Right lobe of liver (tissue), 6 donors: ENCODE data around the gene MTG1. TPM values are rescaled to one million over a fixed set of nuclear protein-coding genes. Genes with fewer than 3 reads are reported as not detected.

Source experiments
- ATAC-seq, 4 donors: fragments of 200-7000 bp; cut with Tn5 transposase; one replicate each; pipeline ENCODE4 v1.9.1; 2020; ENCODE audit warnings: mild to moderate bottlenecking in 4 of 4, moderate library complexity in 4 of 4
- DNase-seq, 3 donors: peaks; one replicate each; pipeline ENCODE4 v3.0.0-alpha.2; 2020
- H3K27ac ChIP-seq, 3 donors: fragments of 200-600 bp; one replicate each; pipeline ENCODE4 v1.8.0; 2022
- H3K27me3 ChIP-seq, 2 donors: fragments of 200-600 bp; one replicate each; pipeline ENCODE4 v1.8.0; 2022
- H3K36me3 ChIP-seq, 4 donors: fragments of 200-600 bp; sonication (generic) in 1 of 4; one replicate each; pipeline versions ENCODE4 v1.5.1 to v1.8.0; 2017 to 2022; ENCODE audit warnings: control low read depth in 1 of 4
- H3K4me1 ChIP-seq, 4 donors: fragments of 200-600 bp; sonication (generic) in 1 of 4; one replicate each; pipeline versions ENCODE4 v1.5.1 to v1.8.0; 2017 to 2022; ENCODE audit warnings: control low read depth in 1 of 4
- H3K4me3 ChIP-seq, 3 donors: fragments of 200-600 bp; one replicate each; pipeline ENCODE4 v1.8.0; 2022
- H3K9me3 ChIP-seq, 4 donors: fragments of 200-600 bp; sonication (generic) in 1 of 4; one replicate each; pipeline versions ENCODE4 v1.5.1 to v1.8.0; 2017 to 2022; ENCODE audit warnings: control low read depth in 1 of 4
- CTCF ChIP-seq, 4 donors: fragments of 200-600 bp in 3 of 4; fragments of 450-650 bp in 1 of 4; IDR thresholded peaks; one replicate each; pipeline versions ENCODE4 v1.5.1 to v1.8.0; 2016 to 2022; ENCODE audit warnings: antibody characterized with exemption in 4 of 4, mild to moderate bottlenecking in 2 of 4
- POLR2A ChIP-seq: fragments of 450-650 bp; IDR thresholded peaks from one replicate; pipeline ENCODE4 v1.6.1; 2017; ENCODE audit warnings: antibody characterized with exemption, mild to moderate bottlenecking
- WGBS: methylation state at CpG from one replicate; pipeline ENCODE4 v1.1.6; 2018; ENCODE audit warnings: low coverage, low lambda C conversion rate; ENCODE audit not compliant: insufficient coverage; ENCODE audit errors: missing lambda C conversion rate; 5-methylcytosine and 5-hydroxymethylcytosine counted together
- intact Hi-C, 2 donors: fragments of 100-400 bp; cut with DNase I; formaldehyde crosslinking; loops; one replicate each; pipeline versions ENCODE4 v1.11.2 to v1.14.1; 2022
- total RNA-seq, 6 experiments: library from RNA; depleted of rRNA in 2 of 6; stranded (reverse); fragments of >200 nt in 2 of 6; fragmentation: NEBNext Ultra II Directional in 3 of 6; extraction: Animal tissue kit (Norgen Biotek cat#: 25700) in 3 of 6; gene quantifications; one replicate each; pipeline versions ENCODE4 v1.1.0 to v1.2.4, GENCODE V29; 2016 to 2023
- donor health status: DM: no; HTN: yes; CAD: no.
- donor health status: DM: no; HTN: no; CAD: no.
- donor health status: DM: no; HTN: no; CAD: no.
- donor health status: DM: no; HTN: yes; CAD: no.
- donor health status: DM: no; HTN: yes; CAD: no.

The MTG1 gene
- total RNA-seq, 6 experiments from 2014 or later = 25.1 to 45.7 (median 34.5) TPM

- intact Hi-C loops = no loop called here
- Histone ChIP-seq H3K27ac (no peak overlapping the region), H3K27me3 (no peaks in the 10 kb centered on the region), H3K4me3 (no peak overlapping the region), H3K4me1 (no peaks in the 10 kb centered on the region), H3K36me3 (no peaks in the 10 kb centered on the region), H3K9me3 (peaks cover 0 to 18% (median 5%) of the 10 kb centered on the region in 4 donors)
- TF ChIP-seq CTCF (IDR thresholded peaks at IDR 0.05) (no peak), POLR2A (no peak)
- 87% methylated on average over 13 of the region's 22 CpGs for WGBS
- ATAC-seq (peak in 1 of 4 donors; percentile 25), DNase-seq (peak in 1 of 3 donors; percentile 20)
Observed at GRCh38 chr10:133445268-133445732, 51.3 kb downstream of the MTG1 start.

DNA sequence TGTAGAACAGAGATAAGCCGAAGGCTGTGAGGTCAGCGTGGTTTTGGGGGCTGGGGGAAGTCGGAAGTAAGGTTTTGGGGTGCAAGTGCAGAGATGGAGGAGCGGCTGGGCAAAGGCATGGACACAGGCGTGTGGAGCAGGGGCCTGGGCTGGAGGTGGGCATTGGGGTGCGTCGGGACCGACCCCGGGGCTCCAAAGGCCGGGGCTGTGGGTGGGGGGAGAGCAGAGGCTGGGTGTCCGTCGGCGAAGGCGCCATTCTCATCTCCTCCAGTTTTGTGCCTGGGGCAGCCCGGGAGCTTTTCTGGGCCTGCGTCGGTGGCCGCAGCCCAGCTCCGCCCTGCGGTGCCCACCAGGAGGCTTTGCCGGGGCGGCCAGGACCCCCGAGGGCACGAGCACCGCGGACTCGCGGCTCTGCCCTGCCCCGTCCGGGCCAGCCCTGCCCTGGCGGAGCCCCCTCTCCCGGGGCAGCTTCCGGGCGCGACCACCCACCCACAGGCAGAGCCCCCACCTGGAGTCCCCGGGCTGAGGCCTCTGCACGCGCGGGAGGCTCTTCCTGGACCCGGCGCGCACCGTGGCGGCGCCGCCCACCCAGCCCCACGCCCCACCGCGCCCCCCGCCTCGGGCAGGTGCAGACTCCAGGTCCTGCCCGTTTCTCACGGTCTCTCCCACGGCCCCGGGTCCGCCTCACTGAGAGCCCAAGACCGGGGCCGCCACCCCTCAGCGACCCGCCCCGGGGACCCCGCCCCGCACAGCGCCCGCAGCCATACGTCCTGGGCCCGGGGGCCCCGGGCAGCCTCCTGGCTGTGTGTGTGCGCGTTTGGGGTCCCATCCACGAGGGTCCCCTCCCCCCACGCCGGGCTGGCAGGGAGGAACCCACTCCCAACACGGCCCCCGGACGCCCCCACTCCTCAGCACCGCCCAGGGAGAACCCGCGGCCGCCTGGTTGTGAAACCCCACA lies 52.1 kb downstream of the MTG1 start:
- Histone ChIP-seq H3K27ac (no peak overlapping the region), H3K4me1 (no peaks in the 10 kb centered on the region), H3K36me3 (no peaks in the 10 kb centered on the region), H3K9me3 (peaks cover 0 to 18% (median 5%) of the 10 kb centered on the region in 4 donors), H3K4me3 (no peak overlapping the region), H3K27me3 (no peaks in the 10 kb centered on the region)
- TF ChIP-seq POLR2A (no peak), CTCF (IDR thresholded peaks at IDR 0.05) (no peak)
- WGBS = 88% methylated on average over 4 of the region's 80 CpGs
- ATAC-seq = peak in 1 of 4 donors; percentile 32
- no peak for DNase-seq
- intact Hi-C loops = no loop called here

DNA sequence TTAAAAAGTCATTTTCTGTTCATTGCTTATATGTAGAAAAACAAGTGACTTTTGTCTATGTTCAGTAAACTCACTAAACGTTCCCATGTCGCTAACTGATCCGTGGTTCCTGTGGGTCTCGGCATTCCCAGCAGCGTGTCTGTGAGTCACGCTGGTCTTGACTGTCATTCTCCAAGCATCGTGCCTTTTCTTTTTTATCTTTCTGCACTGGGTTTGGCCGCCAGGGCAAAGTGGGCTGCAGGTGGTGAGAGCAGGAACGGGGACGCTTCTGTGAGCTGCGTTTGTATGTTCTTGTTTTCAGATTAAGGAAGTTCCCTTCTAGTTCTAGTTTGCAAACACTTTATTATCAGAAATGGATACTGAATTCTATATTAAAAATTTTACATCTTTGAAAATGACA lies 53.0 kb downstream of the MTG1 start:
- no peaks in the 10 kb centered on the region for H3K36me3 ChIP-seq
- H3K27me3 ChIP-seq = no peaks in the 10 kb centered on the region
- H3K27ac ChIP-seq = no peak overlapping the region
- no peak overlapping the region for H3K4me3 ChIP-seq
- 86% methylated on average over 10 of the region's 11 CpGs for WGBS
- intact Hi-C loops = no loop called here
- no peaks in the 10 kb centered on the region for H3K4me1 ChIP-seq
- H3K9me3 ChIP-seq = peaks cover 0 to 18% (median 5%) of the 10 kb centered on the region in 4 donors
- ATAC-seq (no peak), DNase-seq (no peak)
- TF ChIP-seq POLR2A (no peak), CTCF (IDR thresholded peaks at IDR 0.05) (no peak)

DNA sequence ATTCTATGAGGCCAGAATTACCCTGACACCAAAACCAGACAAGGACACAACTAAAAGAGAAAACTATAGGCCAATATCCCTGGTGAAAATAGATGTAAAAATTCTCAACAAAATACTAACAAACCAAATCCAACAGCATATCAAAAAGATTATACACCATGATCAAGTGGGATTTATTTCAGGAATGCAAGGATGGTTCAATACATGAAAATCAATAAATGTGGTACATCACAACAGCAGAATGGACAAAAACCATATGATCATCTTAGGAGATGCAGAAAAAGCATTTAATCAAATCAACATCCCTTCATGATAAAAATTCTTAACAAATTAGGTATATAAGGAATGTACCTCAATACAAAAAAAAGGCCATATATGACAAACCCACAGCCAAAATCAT lies 54.2 kb downstream of the MTG1 start:
- Histone ChIP-seq H3K36me3 (no peaks in the 10 kb centered on the region), H3K27ac (no peak overlapping the region), H3K27me3 (no peaks in the 10 kb centered on the region), H3K4me1 (no peaks in the 10 kb centered on the region), H3K9me3 (peaks cover 0 to 18% (median 5%) of the 10 kb centered on the region in 4 donors), H3K4me3 (no peak overlapping the region)
- DNase-seq = no peak
- ATAC-seq = no peak
- intact Hi-C loops = no loop called here
- TF ChIP-seq CTCF (IDR thresholded peaks at IDR 0.05) (no peak), POLR2A (no peak)
